ACC112 (cell line): ENCODE measurements around the gene ART4.

ENCODE experiments used
- H2AFZ ChIP-seq: fragments of 200-600 bp; sonication (generic); one replicate; pipeline ENCODE4 v1.6.0; 2017; ENCODE audit warnings: antibody characterized with exemption, low read length; ENCODE audit not compliant: unreplicated experiment
- H3K27ac ChIP-seq: fragments of 200-600 bp; sonication (generic); 2 replicates; pipeline ENCODE4 v1.5.1; 2014; ENCODE audit warnings: low read depth, mild to moderate bottlenecking, antibody characterized with exemption, low read length, moderate library complexity
- H3K27me3 ChIP-seq: fragments of 200-600 bp; sonication (generic); 2 replicates; pipeline ENCODE4 v1.6.1; 2014; ENCODE audit warnings: mild to moderate bottlenecking, antibody characterized with exemption, low read length, moderate library complexity, mixed read lengths; ENCODE audit not compliant: insufficient read depth
- H3K36me3 ChIP-seq: fragments of 200-600 bp; sonication (generic); 2 replicates; pipeline ENCODE4 v1.6.1; 2016; ENCODE audit warnings: mild to moderate bottlenecking, antibody characterized with exemption, low read length, moderate library complexity, mixed read lengths; ENCODE audit not compliant: insufficient read depth
- H3K4me1 ChIP-seq: fragments of 200-600 bp; sonication (generic); one replicate; pipeline ENCODE4 v1.6.1; 2016; ENCODE audit warnings: low read length, mixed read lengths; ENCODE audit not compliant: insufficient read depth, unreplicated experiment, control insufficient read depth
- H3K4me3 ChIP-seq: fragments of 200-600 bp; sonication (generic); 2 replicates; pipeline ENCODE4 v1.5.1; 2014; ENCODE audit warnings: mild to moderate bottlenecking, low read depth, low read length
- H3K79me2 ChIP-seq: fragments of 200-600 bp; sonication (generic); one replicate; pipeline ENCODE4 v1.6.0; 2016; ENCODE audit warnings: low read length; ENCODE audit not compliant: control insufficient read depth, unreplicated experiment, insufficient read depth

The ART4 gene

GRCh38 chr12:14876833-14877232 lies 33.5 kb upstream of the ART4 start:
- Histone ChIP-seq H2AFZ (no peak overlapping the region), H3K79me2 (no peaks in the 10 kb centered on the region), H3K36me3 (no peaks in the 10 kb centered on the region), H3K4me3 (no peak overlapping the region), H3K4me1 (no peaks in the 10 kb centered on the region), H3K27me3 (no peaks in the 10 kb centered on the region), H3K27ac (no peak overlapping the region)

GRCh38 chr12:14874882-14875281 lies 31.6 kb upstream of the ART4 start:
- no peaks in the 10 kb centered on the region for H3K27me3 ChIP-seq
- H3K4me3 ChIP-seq = no peak overlapping the region
- no peaks in the 10 kb centered on the region for H3K79me2 ChIP-seq
- H3K4me1 ChIP-seq = no peaks in the 10 kb centered on the region
- H3K36me3 ChIP-seq = no peaks in the 10 kb centered on the region
- no peak overlapping the region for H2AFZ ChIP-seq
- H3K27ac ChIP-seq = no peak overlapping the region

GRCh38 chr12:14873440-14874185 lies 30.3 kb upstream of the ART4 start:
- Histone ChIP-seq H3K4me1 (no peaks in the 10 kb centered on the region), H2AFZ (no peak overlapping the region), H3K36me3 (no peaks in the 10 kb centered on the region), H3K79me2 (no peaks in the 10 kb centered on the region), H3K4me3 (no peak overlapping the region), H3K27me3 (no peaks in the 10 kb centered on the region), H3K27ac (no peak overlapping the region)

GRCh38 chr12:14871886-14872285 lies 28.6 kb upstream of the ART4 start:
- Histone ChIP-seq H2AFZ (no peak overlapping the region), H3K4me1 (no peaks in the 10 kb centered on the region), H3K27ac (no peak overlapping the region), H3K27me3 (no peaks in the 10 kb centered on the region), H3K4me3 (no peak overlapping the region), H3K36me3 (no peaks in the 10 kb centered on the region), H3K79me2 (no peaks in the 10 kb centered on the region)

DNA sequence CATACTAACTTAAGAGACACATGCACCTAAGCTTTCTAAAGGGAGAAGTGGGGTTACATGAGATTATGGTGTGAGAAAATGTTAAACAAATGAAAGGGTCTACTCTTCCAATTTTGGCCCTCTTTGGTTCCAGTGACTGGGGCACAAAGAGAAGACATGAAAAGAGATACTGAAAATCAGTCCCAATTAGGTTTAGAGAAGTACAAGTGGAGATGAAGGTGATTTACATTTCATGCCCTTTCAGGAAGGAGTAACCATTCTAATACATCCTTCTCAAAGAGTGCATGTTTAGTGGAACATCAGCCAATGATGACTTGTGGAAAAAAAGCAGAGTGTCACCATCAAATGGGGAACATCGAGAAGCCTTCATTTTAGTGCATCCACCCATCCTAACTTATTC lies 27.9 kb upstream of the ART4 start:
- H3K79me2 ChIP-seq = no peaks in the 10 kb centered on the region
- H3K27ac ChIP-seq = no peak overlapping the region

DNA sequence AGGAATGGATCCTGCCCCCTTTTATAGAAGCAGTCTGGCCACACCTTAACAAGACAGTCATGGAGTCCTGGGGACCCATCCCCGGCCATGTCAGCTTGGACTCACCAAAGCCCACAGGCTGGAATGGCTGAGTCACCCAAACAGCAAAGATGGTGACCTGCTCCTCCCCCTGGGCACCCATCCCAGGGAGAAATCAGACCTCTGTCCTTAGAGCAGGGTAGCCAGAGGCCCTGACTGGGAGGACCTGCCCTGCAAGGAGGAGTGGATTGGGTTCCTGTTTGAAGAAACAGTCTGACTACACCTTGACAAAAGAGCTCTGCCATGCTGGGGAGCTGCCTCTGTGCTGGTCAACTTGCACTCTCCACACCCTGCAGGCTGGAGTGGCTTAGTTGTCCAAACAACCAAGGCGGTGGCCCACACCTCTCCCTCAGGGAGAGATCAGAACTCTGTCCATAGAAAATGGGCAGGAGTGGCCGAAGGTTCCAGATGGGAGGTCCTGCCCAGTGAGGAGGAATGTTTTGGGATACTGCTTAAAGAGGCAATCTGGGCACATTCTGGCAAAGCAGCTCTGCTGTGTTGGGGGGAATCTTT lies 25.7 kb upstream of the ART4 start:
- no peaks in the 10 kb centered on the region for H3K4me1 ChIP-seq
- no peaks in the 10 kb centered on the region for H3K27me3 ChIP-seq
- H3K27ac ChIP-seq = no peak overlapping the region
- no peak overlapping the region for H2AFZ ChIP-seq
- H3K4me3 ChIP-seq = no peak overlapping the region
- H3K36me3 ChIP-seq = no peaks in the 10 kb centered on the region
- H3K79me2 ChIP-seq = no peaks in the 10 kb centered on the region

More for the DNA sequence above, 27.9 kb upstream of the ART4 start:
- Histone ChIP-seq H2AFZ (no peak overlapping the region), H3K4me1 (no peaks in the 10 kb centered on the region), H3K4me3 (no peak overlapping the region), H3K36me3 (no peaks in the 10 kb centered on the region), H3K27me3 (no peaks in the 10 kb centered on the region)

DNA sequence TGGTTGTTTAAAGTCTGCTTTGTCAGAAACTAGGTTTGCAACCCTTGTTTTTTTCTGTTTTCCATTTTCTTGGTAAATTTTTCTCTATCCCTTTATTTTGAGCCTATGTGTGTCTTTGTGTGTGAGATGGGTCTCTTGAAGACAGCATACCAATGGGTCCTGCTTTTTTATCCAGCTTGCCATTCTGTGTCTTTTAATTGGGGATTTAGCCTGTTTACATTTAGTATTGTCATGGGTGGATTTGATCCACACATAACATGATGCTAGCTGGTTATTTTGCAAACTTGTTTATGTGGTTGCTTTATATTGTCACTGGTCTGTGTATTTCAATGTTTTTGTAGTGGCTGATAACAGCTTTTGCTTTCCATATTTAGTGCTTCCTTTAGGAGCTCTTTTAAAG lies 17.2 kb upstream of the ART4 start:
- H3K36me3 ChIP-seq = no peaks in the 10 kb centered on the region
- no peaks in the 10 kb centered on the region for H3K4me1 ChIP-seq
- H3K4me3 ChIP-seq = no peak overlapping the region
- H3K27ac ChIP-seq = no peak overlapping the region
- no peak overlapping the region for H2AFZ ChIP-seq
- no peaks in the 10 kb centered on the region for H3K79me2 ChIP-seq
- H3K27me3 ChIP-seq = no peaks in the 10 kb centered on the region

DNA sequence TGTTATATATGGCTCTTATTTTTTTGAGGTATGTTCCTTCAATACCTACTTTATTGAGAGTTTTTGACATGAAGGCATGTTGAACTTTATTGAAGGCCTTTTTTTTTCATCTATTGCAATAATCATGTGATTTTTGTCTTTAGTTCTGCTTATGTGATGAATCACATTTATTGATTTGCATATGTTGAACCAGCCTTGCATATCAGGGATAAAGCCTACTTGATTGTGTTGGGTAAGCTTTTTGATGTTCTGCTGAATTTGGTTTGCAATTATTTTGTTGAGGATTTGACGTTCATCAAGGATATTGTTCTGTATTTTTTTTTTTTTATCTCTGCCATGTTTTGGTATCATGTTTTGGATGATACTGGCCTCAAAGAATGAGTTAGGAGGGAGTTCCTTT lies 15.2 kb upstream of the ART4 start:
- Histone ChIP-seq H3K79me2 (no peaks in the 10 kb centered on the region), H3K4me1 (peaks cover 9% of the 10 kb centered on the region), H2AFZ (no peak overlapping the region), H3K36me3 (no peaks in the 10 kb centered on the region), H3K27me3 (no peaks in the 10 kb centered on the region), H3K4me3 (no peak overlapping the region), H3K27ac (no peak overlapping the region)

- no peaks in the 10 kb centered on the region for H3K36me3 ChIP-seq
- no peaks in the 10 kb centered on the region for H3K27me3 ChIP-seq
- no peak overlapping the region for H3K4me3 ChIP-seq
- H3K79me2 ChIP-seq = no peaks in the 10 kb centered on the region
- no peak overlapping the region for H2AFZ ChIP-seq
- H3K4me1 ChIP-seq = peaks cover 10% of the 10 kb centered on the region
- H3K27ac ChIP-seq = no peak overlapping the region
Observed at GRCh38 chr12:14854586-14855183, 11.4 kb upstream of the ART4 start.

GRCh38 chr12:14853961-14854360 lies 10.6 kb upstream of the ART4 start:
- no peak overlapping the region for H3K4me3 ChIP-seq
- no peak overlapping the region for H3K27ac ChIP-seq

DNA sequence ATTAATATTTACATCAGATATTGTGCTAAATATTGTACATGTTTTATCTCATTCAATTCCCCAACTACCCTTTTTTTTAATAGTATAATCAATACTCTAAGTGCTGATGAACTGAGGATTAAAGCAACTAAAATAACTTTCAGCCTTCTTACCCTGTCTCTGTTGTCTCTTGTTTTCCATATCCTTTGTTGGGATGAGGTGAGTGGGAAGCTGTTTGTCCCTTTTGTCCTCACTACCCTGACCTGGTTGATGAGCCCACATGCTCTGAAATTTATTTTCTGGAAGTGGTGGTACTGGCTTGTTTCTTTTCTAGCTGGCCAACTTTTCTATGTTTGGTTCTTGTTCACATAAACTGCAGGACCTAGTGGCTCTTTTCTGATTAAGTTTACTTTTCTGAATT lies 9.6 kb upstream of the ART4 start:
- peaks cover 12% of the 10 kb centered on the region for H3K4me1 ChIP-seq
- H3K27me3 ChIP-seq = no peaks in the 10 kb centered on the region

More at GRCh38 chr12:14853961-14854360, 10.6 kb upstream of the ART4 start:
- no peaks in the 10 kb centered on the region for H3K27me3 ChIP-seq
- H2AFZ ChIP-seq = no peak overlapping the region
- H3K4me1 ChIP-seq = peaks cover 12% of the 10 kb centered on the region
- no peaks in the 10 kb centered on the region for H3K79me2 ChIP-seq
- H3K36me3 ChIP-seq = no peaks in the 10 kb centered on the region

More for the DNA sequence above, 9.6 kb upstream of the ART4 start:
- no peaks in the 10 kb centered on the region for H3K79me2 ChIP-seq
- no peaks in the 10 kb centered on the region for H3K36me3 ChIP-seq
- H3K4me3 ChIP-seq = no peak overlapping the region
- no peak overlapping the region for H2AFZ ChIP-seq
- no peak overlapping the region for H3K27ac ChIP-seq
